Measurements from ENCODE around the gene TIFAB. TPM values are rescaled to one million over a fixed set of nuclear protein-coding genes. Genes with fewer than 3 reads are reported as not detected.
A peak's percentile ranks its signal among the peaks of the same experiment; 100 is the strongest.

TIFAB gene
- total RNA-seq, 1 experiment from 2014 or later = not detected

GRCh38 chr5:135493406-135494180 is 41.4 kb upstream of the TIFAB start (continued):
- TF ChIP-seq MAX (IDR thresholded peaks at IDR 0.05) (no peak), EGR1 (IDR thresholded peaks at IDR 0.05; ENCODE audit: low read depth) (no peak), POLR2AphosphoS5 (IDR thresholded peaks at IDR 0.05; ENCODE audit: low read depth, low read length) (no peak), ELF1 (IDR thresholded peaks at IDR 0.05; ENCODE audit: borderline replicate concordance, low read depth) (no peak), POLR2A (IDR thresholded peaks at IDR 0.05; ENCODE audit: borderline replicate concordance, extremely low read depth, insufficient read depth, insufficient read length) (no peak), CBX3 (IDR thresholded peaks at IDR 0.05; ENCODE audit: low read depth) (0 out of 2 replicates have a peak, but pooled peaks have one; percentile 57), EZH2phosphoT487 (IDR thresholded peaks at IDR 0.05; ENCODE audit: borderline replicate concordance) (no peak), EZH2 (IDR thresholded peaks at IDR 0.05) (no peak), SRF (IDR thresholded peaks at IDR 0.05; ENCODE audit: low read depth) (no peak), CEBPB (IDR thresholded peaks at IDR 0.05; ENCODE audit: low read depth) (peak; percentile 77)

GRCh38 chr5:135492319-135492626 is 40.1 kb upstream of the TIFAB start:
- no peaks in the 10 kb centered on the region for H3K27me3 ChIP-seq (ENCODE audit: insufficient read depth, low read length)
- no peak overlapping the region for H3K4me3 ChIP-seq (replicated peaks in 1 of 2; ENCODE audit: low read depth in 1 of 2, low read length in 2 of 2)
- no peaks in the 10 kb centered on the region for H4K20me1 ChIP-seq (ENCODE audit: insufficient read depth)
- H2AFZ ChIP-seq (ENCODE audit: low read depth, low read length, poor library complexity, severe bottlenecking) = no peak overlapping the region
- H3K4me1 ChIP-seq (ENCODE audit: control insufficient read depth in 1 of 2, insufficient read depth in 2 of 2, low read length in 2 of 2) = peaks cover 13 to 33% of the 10 kb centered on the region in 2 experiments
- H3K9ac ChIP-seq (ENCODE audit: low read length) = no peak overlapping the region
- H3K27ac ChIP-seq (ENCODE audit: low read depth, low read length) = no peak overlapping the region
- ATAC-seq (no peak), DNase-seq (ENCODE audit: low read depth, low spot score) (no peak)
- no peaks in the 10 kb centered on the region for H3K36me3 ChIP-seq (ENCODE audit: control insufficient read depth in 1 of 2, insufficient read depth in 2 of 2, low read length in 2 of 2)
- intact Hi-C loops (cut with micrococcal nuclease) = no loop called here
- BruUV-seq (replicated peaks) = no TSS peak
- no peaks in the 10 kb centered on the region for H3K9me2 ChIP-seq (ENCODE audit: insufficient read depth)
- H3K4me2 ChIP-seq (ENCODE audit: low read length) = no peak overlapping the region
- H3K79me2 ChIP-seq (ENCODE audit: insufficient read depth, low read length) = no peaks in the 10 kb centered on the region
- ChIA-PET POLR2A (no interaction called here), CTCF (no interaction called here), RAD21 (ENCODE audit: low non-redundant PET in 1 of 2, low total read pairs in 2 of 2, uncharacterized antibody in 2 of 2, unreplicated experiment in 2 of 2) (no interaction called here)
- H3K9me3 ChIP-seq (ENCODE audit: control insufficient read depth in 1 of 2, insufficient read depth in 1 of 2, low read depth in 1 of 2, low read length in 2 of 2) = no peaks in the 10 kb centered on the region
- TF ChIP-seq POLR2AphosphoS5 (IDR thresholded peaks at IDR 0.05; ENCODE audit: low read depth, low read length) = no peak
- no peak for TF ChIP-seq SRF (IDR thresholded peaks at IDR 0.05; ENCODE audit: low read depth)
- TF ChIP-seq RAD21 (IDR thresholded peaks at IDR 0.05; ENCODE audit: low read depth) = no peak
- TF ChIP-seq CBX3 (IDR thresholded peaks at IDR 0.05; ENCODE audit: low read depth) = no peak
- no peak for TF ChIP-seq TCF7L2 (IDR thresholded peaks at IDR 0.05; ENCODE audit: borderline replicate concordance, extremely low read depth, insufficient read depth, insufficient read length)
- TF ChIP-seq POLR2A (IDR thresholded peaks at IDR 0.05; ENCODE audit: borderline replicate concordance, extremely low read depth, insufficient read depth, insufficient read length) = no peak
- TF ChIP-seq ELF1 (IDR thresholded peaks at IDR 0.05; ENCODE audit: borderline replicate concordance, low read depth) = no peak
- no peak for TF ChIP-seq EZH2 (IDR thresholded peaks at IDR 0.05)
- no peak for TF ChIP-seq SIN3A (IDR thresholded peaks at IDR 0.05; ENCODE audit: low read depth)
- TF ChIP-seq SP1 (IDR thresholded peaks at IDR 0.05; ENCODE audit: low read depth) = no peak
- TF ChIP-seq ATF3 (IDR thresholded peaks at IDR 0.05) = no peak
- TF ChIP-seq REST (IDR thresholded peaks at IDR 0.05; ENCODE audit: low read depth) = no peak
- TF ChIP-seq MAX (IDR thresholded peaks at IDR 0.05) = no peak
- no peak for TF ChIP-seq ZBTB33 (IDR thresholded peaks at IDR 0.05; ENCODE audit: extremely low read depth, insufficient replicate concordance, low read length)
- TF ChIP-seq JUND (IDR thresholded peaks at IDR 0.05) = no peak
- TF ChIP-seq EZH2phosphoT487 (IDR thresholded peaks at IDR 0.05; ENCODE audit: borderline replicate concordance) = no peak
- no peak for TF ChIP-seq FOSL1 (IDR thresholded peaks at IDR 0.05; ENCODE audit: low read depth)
- TF ChIP-seq ZNF274 (IDR thresholded peaks at IDR 0.05; ENCODE audit: low read depth, low read length) = no peak

Measured in HCT116 (cell line).